ENCODE measurements around the gene TTC23.
A peak's percentile ranks its signal among the peaks of the same experiment; 100 is the strongest.

TTC23 gene

GRCh38 chr15:99169769-99170311 is 79.5 kb downstream of the TTC23 start:
- H3K27ac Mint-ChIP-seq, result no peak overlapping the region
- no peak overlapping the region for H3K4me3 Mint-ChIP-seq
- ATAC-seq (replicated peaks) (no peak), DNase-seq (no peak)
- no peaks in the 10 kb centered on the region for H3K36me3 Mint-ChIP-seq
- no peaks in the 10 kb centered on the region for H3K9me3 Mint-ChIP-seq
- H3K4me1 Mint-ChIP-seq, result peaks cover 21 to 26% of the 10 kb centered on the region in 2 donors
- no peaks in the 10 kb centered on the region for H3K27me3 Mint-ChIP-seq

GRCh38 chr15:99168601-99169580 is 80.5 kb downstream of the TTC23 start:
- Mint-ChIP-seq H3K4me1 (peaks cover 21 to 26% of the 10 kb centered on the region in 2 donors), H3K36me3 (no peaks in the 10 kb centered on the region), H3K4me3 (no peak overlapping the region), H3K27ac (peak overlapping the region; percentile 1), H3K9me3 (no peaks in the 10 kb centered on the region), H3K27me3 (no peaks in the 10 kb centered on the region)
- DNase-seq (no peak), ATAC-seq (replicated peaks) (peak; percentile 62 to 68)

GRCh38 chr15:99167640-99168039 is 81.7 kb downstream of the TTC23 start:
- Mint-ChIP-seq H3K9me3 (no peaks in the 10 kb centered on the region), H3K4me3 (no peak overlapping the region), H3K4me1 (peaks cover 25 to 26% of the 10 kb centered on the region in 2 donors), H3K27me3 (no peaks in the 10 kb centered on the region), H3K27ac (no peak overlapping the region), H3K36me3 (no peaks in the 10 kb centered on the region)
- DNase-seq, result peak; percentile 33
- peak; percentile 79 to 87 for ATAC-seq (replicated peaks)

- Mint-ChIP-seq H3K36me3 (no peaks in the 10 kb centered on the region), H3K4me3 (no peak overlapping the region), H3K27me3 (no peaks in the 10 kb centered on the region), H3K27ac (no peak overlapping the region), H3K9me3 (no peaks in the 10 kb centered on the region), H3K4me1 (peaks cover 25 to 26% of the 10 kb centered on the region in 2 donors)
- DNase-seq, result no peak
- no peak for ATAC-seq (replicated peaks)
These were observed 82.2 kb downstream of the TTC23 start for GRCh38 chr15:99167201-99167600.

- Mint-ChIP-seq H3K27me3 (no peaks in the 10 kb centered on the region), H3K4me3 (no peak overlapping the region), H3K36me3 (no peaks in the 10 kb centered on the region), H3K4me1 (peaks cover 25 to 26% of the 10 kb centered on the region in 2 donors), H3K27ac (no peak overlapping the region), H3K9me3 (no peaks in the 10 kb centered on the region)
- DNase-seq, result no peak
- no peak for ATAC-seq (replicated peaks)
These were observed 83.3 kb downstream of the TTC23 start for GRCh38 chr15:99165956-99166689.

- Mint-ChIP-seq H3K27ac (no peak overlapping the region), H3K4me1 (peaks cover 25 to 26% of the 10 kb centered on the region in 2 donors), H3K4me3 (no peak overlapping the region), H3K36me3 (no peaks in the 10 kb centered on the region), H3K27me3 (no peaks in the 10 kb centered on the region), H3K9me3 (no peaks in the 10 kb centered on the region)
- ATAC-seq (replicated peaks), result no peak
- no peak for DNase-seq
These were observed 84.2 kb downstream of the TTC23 start for GRCh38 chr15:99165020-99165790.

GRCh38 chr15:99164119-99164518 is 85.3 kb downstream of the TTC23 start:
- Mint-ChIP-seq H3K27ac (no peak overlapping the region), H3K9me3 (no peaks in the 10 kb centered on the region), H3K27me3 (no peaks in the 10 kb centered on the region), H3K4me1 (peaks cover 21 to 22% of the 10 kb centered on the region in 2 donors), H3K36me3 (no peaks in the 10 kb centered on the region), H3K4me3 (no peak overlapping the region)
- ATAC-seq (replicated peaks) (no peak), DNase-seq (no peak)

- DNase-seq, result no peak
- H3K4me3 Mint-ChIP-seq, result no peak overlapping the region
- no peak for ATAC-seq (replicated peaks)
These were observed 85.9 kb downstream of the TTC23 start for GRCh38 chr15:99163271-99164062.

GRCh38 chr15:99158626-99159412 is 90.6 kb downstream of the TTC23 start:
- H3K4me1 Mint-ChIP-seq, result peaks cover 0 to 4% of the 10 kb centered on the region in 2 donors
- no peak overlapping the region for H3K4me3 Mint-ChIP-seq
- ATAC-seq (replicated peaks), result peak in 1 of 2 donors; percentile 69
- H3K27me3 Mint-ChIP-seq, result no peaks in the 10 kb centered on the region
- no peaks in the 10 kb centered on the region for H3K36me3 Mint-ChIP-seq
- DNase-seq, result no peak
- H3K27ac Mint-ChIP-seq, result no peak overlapping the region
- H3K9me3 Mint-ChIP-seq, result no peaks in the 10 kb centered on the region

More at GRCh38 chr15:99163271-99164062, 85.9 kb downstream of the TTC23 start:
- no peak overlapping the region for H3K27ac Mint-ChIP-seq
- no peaks in the 10 kb centered on the region for H3K36me3 Mint-ChIP-seq
- H3K27me3 Mint-ChIP-seq, result no peaks in the 10 kb centered on the region
- H3K4me1 Mint-ChIP-seq, result peaks cover 15% of the 10 kb centered on the region in 2 donors
- no peaks in the 10 kb centered on the region for H3K9me3 Mint-ChIP-seq

- no peaks in the 10 kb centered on the region for H3K36me3 Mint-ChIP-seq
- no peak for DNase-seq
- no peaks in the 10 kb centered on the region for H3K4me1 Mint-ChIP-seq
- no peak overlapping the region for H3K4me3 Mint-ChIP-seq
- ATAC-seq (replicated peaks), result no peak
- H3K27ac Mint-ChIP-seq, result no peak overlapping the region
- H3K27me3 Mint-ChIP-seq, result no peaks in the 10 kb centered on the region
- H3K9me3 Mint-ChIP-seq, result no peaks in the 10 kb centered on the region
These were observed 91.9 kb downstream of the TTC23 start for GRCh38 chr15:99157456-99157855.

GRCh38 chr15:99155961-99156443 is 93.4 kb downstream of the TTC23 start:
- no peak for ATAC-seq (replicated peaks)

GRCh38 chr15:99154271-99154670 is 95.1 kb downstream of the TTC23 start:
- Mint-ChIP-seq H3K27me3 (no peaks in the 10 kb centered on the region), H3K4me1 (no peaks in the 10 kb centered on the region), H3K4me3 (no peak overlapping the region), H3K36me3 (no peaks in the 10 kb centered on the region), H3K27ac (no peak overlapping the region), H3K9me3 (no peaks in the 10 kb centered on the region)
- no peak for DNase-seq
- no peak for ATAC-seq (replicated peaks)

More at GRCh38 chr15:99155961-99156443, 93.4 kb downstream of the TTC23 start:
- H3K4me1 Mint-ChIP-seq, result no peaks in the 10 kb centered on the region
- H3K27me3 Mint-ChIP-seq, result no peaks in the 10 kb centered on the region
- H3K36me3 Mint-ChIP-seq, result no peaks in the 10 kb centered on the region
- no peak for DNase-seq
- no peak overlapping the region for H3K4me3 Mint-ChIP-seq
- H3K27ac Mint-ChIP-seq, result no peak overlapping the region
- H3K9me3 Mint-ChIP-seq, result no peaks in the 10 kb centered on the region

Measured in stimulated activated naive B cell treated with anti-CD40 and anti-IgM and Interleukin-4, amounts not matched to agents 10 μg/mL and 1 μg/mL and 100 μg/mL, for 72 hours (primary cell).